GM18526 (cell line): ENCODE data around the gene CD151.

Experiments used
- POLR2A ChIP-seq: IDR thresholded peaks from 3 replicates; pipeline ENCODE4 v1.6.1; 2011; ENCODE audit not compliant: insufficient read length; ENCODE audit errors: extremely low read depth

The CD151 gene

GRCh38 chr11:819129-819931, 13.4 kb upstream of the CD151 start:
- TF ChIP-seq POLR2A: peak; percentile 93

DNA sequence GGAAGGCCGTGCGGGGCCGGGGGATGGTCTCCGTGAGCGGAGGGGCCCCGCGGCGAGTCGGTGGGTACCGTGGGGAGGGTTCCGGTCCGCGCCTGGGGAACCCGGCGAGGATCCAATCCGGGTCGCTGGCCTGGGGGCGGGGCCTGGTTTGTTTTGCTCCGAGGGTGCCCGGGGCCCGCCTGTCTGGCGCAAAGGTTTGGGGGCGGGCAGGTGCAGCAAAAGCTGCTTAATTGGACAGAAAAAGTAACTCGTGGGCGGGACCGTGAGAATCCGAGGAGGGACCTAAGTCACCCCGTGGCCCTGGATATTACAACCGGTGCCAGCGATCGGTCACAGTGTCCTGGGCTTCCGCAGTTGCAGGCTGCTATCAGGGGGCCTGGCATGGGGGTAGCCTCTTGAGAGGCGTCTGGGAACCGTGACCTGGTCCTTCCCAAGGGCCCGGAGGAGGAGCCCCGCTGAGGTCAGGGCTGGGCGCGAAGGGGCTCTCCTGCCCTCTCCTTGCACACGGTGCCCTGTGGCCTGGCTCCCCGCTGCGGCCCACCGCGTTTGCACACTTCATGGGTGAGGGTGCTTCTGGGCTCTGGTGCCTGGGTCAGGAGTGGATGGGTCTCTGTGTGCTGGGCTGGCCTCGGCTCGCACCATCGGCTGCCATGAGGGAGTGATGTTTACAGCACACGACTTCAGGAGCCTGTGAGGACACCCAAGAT, 12.7 kb upstream of the CD151 start:
- no peak for TF ChIP-seq POLR2A

DNA sequence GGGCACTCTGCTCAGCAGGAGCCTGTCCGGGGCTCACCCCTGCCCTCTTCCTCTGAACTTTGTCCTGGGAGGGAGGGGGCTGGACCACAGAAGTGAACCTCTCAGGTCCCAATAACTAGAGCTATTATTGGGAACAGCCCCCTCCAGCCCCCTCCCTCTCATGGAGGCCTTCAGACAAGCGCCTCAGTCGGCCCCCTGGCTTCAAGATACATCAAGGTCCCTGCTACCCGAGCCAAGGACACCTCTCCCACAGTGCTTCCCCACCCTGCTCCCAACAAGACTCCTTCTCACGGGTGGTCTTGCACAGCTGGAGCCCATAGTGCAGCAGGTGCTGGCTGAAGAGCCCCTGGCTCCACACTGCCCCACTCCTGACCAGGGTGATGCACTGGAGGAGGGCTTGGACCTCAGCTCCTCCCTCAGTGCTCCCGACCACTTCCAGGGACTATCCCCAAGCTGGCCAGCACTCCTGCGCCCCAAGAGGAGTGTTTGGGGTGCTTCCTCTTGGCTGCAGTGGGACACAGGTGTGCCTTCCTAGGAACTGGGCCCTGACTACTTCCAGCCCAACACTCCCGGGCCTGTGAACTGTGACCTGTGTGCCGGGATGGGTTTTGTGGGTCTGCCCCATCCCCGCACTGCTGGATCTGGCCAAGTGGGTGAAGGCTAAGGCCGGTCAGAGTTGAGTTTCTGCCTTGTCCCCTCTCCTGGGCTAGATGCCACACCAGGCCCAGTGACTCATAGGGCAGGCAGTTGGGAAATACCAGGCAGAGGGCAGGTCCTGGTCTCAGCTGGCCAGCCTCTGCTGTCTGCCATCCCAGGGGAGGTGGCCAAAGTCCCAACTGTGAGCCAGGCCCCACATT, 11.9 kb upstream of the CD151 start:
- no peak for TF ChIP-seq POLR2A

DNA sequence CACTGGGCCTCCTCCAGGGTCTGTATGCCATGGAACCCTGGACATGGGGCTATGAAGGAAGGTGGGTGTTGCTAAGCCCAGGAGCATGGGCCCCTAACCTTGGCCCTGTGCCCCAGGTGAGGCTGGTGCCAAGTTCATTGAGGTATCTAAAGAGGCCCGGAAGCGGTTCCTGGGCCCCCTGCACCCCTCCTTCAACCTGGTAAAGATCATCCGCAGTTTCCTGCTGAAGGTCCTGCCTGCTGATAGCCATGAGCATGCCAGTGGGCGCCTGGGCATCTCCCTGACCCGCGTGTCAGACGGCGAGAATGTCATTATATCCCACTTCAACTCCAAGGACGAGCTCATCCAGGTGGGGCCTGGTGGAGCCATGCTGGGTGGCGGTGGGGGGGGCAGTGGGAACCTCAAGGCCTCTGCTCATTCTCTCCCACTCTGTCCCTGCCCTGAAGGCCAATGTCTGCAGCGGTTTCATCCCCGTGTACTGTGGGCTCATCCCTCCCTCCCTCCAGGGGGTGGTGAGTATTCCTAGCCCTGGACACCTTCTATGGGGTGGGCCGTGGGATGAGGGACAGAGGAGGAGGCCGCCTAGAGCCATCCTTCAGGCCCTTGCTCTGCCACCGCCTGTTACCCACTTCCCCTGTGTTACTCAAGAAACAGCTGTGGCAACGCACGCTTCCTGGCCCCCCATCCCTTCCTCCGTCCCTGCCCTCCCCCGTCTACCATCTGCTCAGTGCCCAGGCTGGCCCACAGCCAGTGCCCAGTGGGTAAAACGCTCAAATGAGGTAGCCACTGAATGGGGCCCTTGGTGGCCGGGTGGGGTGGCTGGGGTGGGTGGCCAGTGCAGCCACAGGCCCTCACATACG, 11.0 kb upstream of the CD151 start:
- TF ChIP-seq POLR2A: no peak

- TF ChIP-seq POLR2A: no peak
Measured at GRCh38 chr11:823441-824291, 9.1 kb upstream of the CD151 start.

GRCh38 chr11:824292-824880, 8.4 kb upstream of the CD151 start:
- TF ChIP-seq POLR2A: no peak

- TF ChIP-seq POLR2A: no peak
Measured at GRCh38 chr11:824942-825341, 7.8 kb upstream of the CD151 start.

- no peak for TF ChIP-seq POLR2A
Measured at GRCh38 chr11:825366-826226, 7.2 kb upstream of the CD151 start.

DNA sequence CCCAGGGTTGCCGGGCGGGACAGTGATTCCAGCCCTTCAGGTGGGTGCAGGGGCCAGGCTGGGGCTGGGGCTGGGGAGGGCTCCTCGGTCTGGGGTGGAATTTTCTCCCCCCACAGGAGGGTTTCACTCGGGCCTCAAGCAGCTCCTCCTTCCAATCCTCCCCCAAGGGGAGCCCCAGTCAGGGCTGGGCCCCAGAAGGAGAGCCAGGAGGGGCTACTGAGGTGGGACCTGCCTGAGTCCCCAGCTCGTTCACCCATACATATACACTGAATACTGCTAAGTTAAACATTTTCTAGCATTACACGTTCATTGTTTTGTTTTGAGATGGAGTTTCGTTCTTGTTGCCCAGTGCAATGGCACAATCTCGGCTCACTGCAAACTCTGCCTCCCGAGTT, 6.5 kb upstream of the CD151 start:
- no peak for TF ChIP-seq POLR2A

GRCh38 chr11:826836-827145, 6.0 kb upstream of the CD151 start:
- TF ChIP-seq POLR2A: no peak

- TF ChIP-seq POLR2A: no peak
Measured at GRCh38 chr11:827146-827896, 5.4 kb upstream of the CD151 start.

DNA sequence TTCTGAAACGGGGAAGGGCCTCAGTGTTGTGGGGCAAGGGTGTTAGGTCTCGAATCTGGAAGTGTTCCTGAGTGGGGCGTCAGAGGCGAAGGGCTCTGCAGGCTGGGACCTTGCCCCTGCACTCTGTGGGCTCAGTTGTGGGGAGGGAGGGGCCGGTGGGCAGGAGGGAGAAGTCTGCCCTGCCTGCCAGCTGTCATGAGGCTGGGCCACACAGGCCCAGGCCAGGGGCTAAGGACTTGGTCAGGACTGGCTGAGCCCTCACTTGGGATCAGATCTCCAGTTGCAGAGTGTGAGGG, 4.9 kb upstream of the CD151 start, which contains the start of gene CRACR2B:
CRACR2B (plus strand) TSS at position 23 of the 296 bp plus-strand sequence. CDS start 689 bp downstream, outside the sequence.
- TF ChIP-seq POLR2A: no peak
